ENCODE data around the gene MPST. TPM values are rescaled to one million over a fixed set of nuclear protein-coding genes. Genes with fewer than 3 reads are reported as not detected.
"Not testable (repeated sequence)": the region's sequence is repeated elsewhere in the genome, so short reads cannot be mapped to it uniquely, and the experiment has no call there.

MPST gene
- polyA plus RNA-seq, 4 donors, result 49.2 to 79.6 (median 52.2) TPM

- no peak for DNase-seq (ENCODE audit: low read depth in 4 of 4, low spot score in 3 of 4)
Observed at GRCh38 chr22:37058917-37059701, 39.6 kb downstream of the MPST start.

GRCh38 chr22:37059876-37060449 is 40.4 kb downstream of the MPST start:
- DNase-seq (ENCODE audit: low read depth in 4 of 4, low spot score in 3 of 4), result no peak

GRCh38 chr22:37060801-37061610 is 41.5 kb downstream of the MPST start:
- no peak for DNase-seq (ENCODE audit: low read depth in 4 of 4, low spot score in 3 of 4)

GRCh38 chr22:37061611-37062375 is 42.3 kb downstream of the MPST start:
- DNase-seq (ENCODE audit: low read depth in 4 of 4, low spot score in 3 of 4), result no peak

GRCh38 chr22:37062376-37062675 is 42.8 kb downstream of the MPST start:
- DNase-seq (ENCODE audit: low read depth in 4 of 4, low spot score in 3 of 4), result no peak

- DNase-seq (ENCODE audit: low read depth in 4 of 4, low spot score in 3 of 4), result no peak
Observed at GRCh38 chr22:37062702-37063381, 43.3 kb downstream of the MPST start.

- DNase-seq (ENCODE audit: low read depth in 4 of 4, low spot score in 3 of 4), result no peak
Observed at GRCh38 chr22:37063431-37064420, 44.2 kb downstream of the MPST start.

- DNase-seq (ENCODE audit: low read depth in 4 of 4, low spot score in 3 of 4), result no peak
Observed at GRCh38 chr22:37064553-37064952, 45.0 kb downstream of the MPST start.

GRCh38 chr22:37065180-37065579 is 45.6 kb downstream of the MPST start:
- no peak for DNase-seq (ENCODE audit: low read depth in 4 of 4, low spot score in 3 of 4)

- DNase-seq (ENCODE audit: low read depth in 4 of 4, low spot score in 3 of 4), result no peak
Observed at GRCh38 chr22:37065961-37066360, 46.4 kb downstream of the MPST start.

- DNase-seq (ENCODE audit: low read depth in 4 of 4, low spot score in 3 of 4), result no peak
Observed at GRCh38 chr22:37067428-37067827, 47.9 kb downstream of the MPST start.

- no peak for DNase-seq (ENCODE audit: low read depth in 4 of 4, low spot score in 3 of 4)
Observed at GRCh38 chr22:37068859-37069258, 49.3 kb downstream of the MPST start.

GRCh38 chr22:37069319-37069718 is 49.8 kb downstream of the MPST start:
- DNase-seq (ENCODE audit: low read depth in 4 of 4, low spot score in 3 of 4), result no peak

- DNase-seq (ENCODE audit: low read depth in 4 of 4, low spot score in 3 of 4), result no peak
Observed at GRCh38 chr22:37069719-37070118, 50.2 kb downstream of the MPST start.

GRCh38 chr22:37070334-37070733 is 50.8 kb downstream of the MPST start:
- no peak for DNase-seq (ENCODE audit: low read depth in 4 of 4, low spot score in 3 of 4)

GRCh38 chr22:37070744-37071143 is 51.2 kb downstream of the MPST start:
- no peak for DNase-seq (ENCODE audit: low read depth in 4 of 4, low spot score in 3 of 4)

GRCh38 chr22:37071850-37072592 is 52.5 kb downstream of the MPST start:
- DNase-seq (ENCODE audit: low read depth in 4 of 4, low spot score in 3 of 4), result not testable (repeated sequence)

- no peak for DNase-seq (ENCODE audit: low read depth in 4 of 4, low spot score in 3 of 4)
Observed at GRCh38 chr22:37072673-37073072, 53.1 kb downstream of the MPST start.

- no peak for DNase-seq (ENCODE audit: low read depth in 4 of 4, low spot score in 3 of 4)
Observed at GRCh38 chr22:37074537-37074936, 55.0 kb downstream of the MPST start.

All from right renal pelvis (tissue), 4 donors.